K562 (cell line): Measurements from ENCODE around the gene NUP62. TPM values are rescaled to one million over a fixed set of nuclear protein-coding genes. Genes with fewer than 3 reads are reported as not detected.

ENCODE experiments used
- ATAC-seq: fragments of 200-7000 bp; cut with Tn5 transposase; 3 replicates; pipeline ENCODE4 v1.9.1; 2020; ENCODE audit warnings: moderate library complexity
- BruUV-seq: library from RNA; stranded (reverse); fragments of 400-500 nt; replicated peaks from 2 replicates; lab custom pipeline; 2021; lab: Mats Ljungman, UMichigan
- CTCF ChIA-PET: fragments of 300-600 bp; formaldehyde crosslinking; extraction: SDS; loops from one replicate; lab custom pipeline; 2021; ENCODE audit warnings: low intra/inter-chr PET ratio; lab: Yijun Ruan, JAX
- POLR2A ChIA-PET: fragments of 300-600, 350-650 bp; sonication (Branson Sonifier 250); formaldehyde crosslinking; extraction: SDS; loops from one replicate; lab custom pipeline; 2021; ENCODE audit warnings: antibody characterized with exemption, inconsistent platforms; lab: Yijun Ruan, JAX
- DNase-seq, 4 experiments: peaks; one replicate each; pipeline versions ENCODE4 v3.0.0 to v3.0.0-alpha.2; 2011 to 2018; ENCODE audit warnings: low spot score in 3 of 4, mixed read lengths in 3 of 4; ENCODE audit errors: extremely low read depth in 1 of 4
- FAIRE-seq: peaks from 2 replicates; lab custom pipeline; 2011; peaks lifted over from hg19 to GRCh38; lab: Jason Lieb, UNC
- H2AFZ ChIP-seq: 2 replicates; pipeline ENCODE4 v1.6.0; 2011; ENCODE audit warnings: low read depth, low read length, control low read depth, inconsistent platforms
- H3K27ac ChIP-seq: fragments of 200-600 bp; 3 replicates; pipeline ENCODE4 v1.8.0; 2011; ENCODE audit warnings: low read depth, mild to moderate bottlenecking, control low read depth, inconsistent platforms, low read length, moderate library complexity, mixed read lengths; ENCODE audit errors: extremely low read depth
- H3K27me3 ChIP-seq, 2 experiments: fragments of 300-600 bp in 1 of 2; 2 replicates in 1 of 2; 3 replicates in 1 of 2; pipeline versions ENCODE4 v1.6.0 to v1.8.0; 2011; ENCODE audit warnings: inconsistent platforms in 2 of 2, low read length in 2 of 2, mild to moderate bottlenecking in 1 of 2, mixed read lengths in 1 of 2, moderate library complexity in 1 of 2; ENCODE audit not compliant: control insufficient read depth in 2 of 2, insufficient read depth in 2 of 2
- H3K36me3 ChIP-seq: fragments of 300-600 bp; 3 replicates; pipeline ENCODE4 v1.8.0; 2011; ENCODE audit warnings: mild to moderate bottlenecking, low read length, inconsistent platforms; ENCODE audit not compliant: control insufficient read depth, insufficient read depth
- H3K4me1 ChIP-seq, 2 experiments: fragments of 200-600 bp in 1 of 2; replicated peaks in 1 of 2; 2 replicates in 1 of 2; 3 replicates in 1 of 2; pipeline versions ENCODE4 v1.5.1 to v1.8.0; 2011; ENCODE audit warnings: inconsistent platforms in 2 of 2, low read length in 2 of 2, mild to moderate bottlenecking in 1 of 2, mixed read lengths in 1 of 2, moderate library complexity in 1 of 2; ENCODE audit not compliant: control insufficient read depth in 2 of 2, insufficient read depth in 2 of 2
- H3K4me2 ChIP-seq: 2 replicates; pipeline ENCODE4 v1.6.1; 2011; ENCODE audit warnings: low read length, control low read depth, inconsistent platforms, mixed read lengths; ENCODE audit not compliant: insufficient read depth
- H3K4me3 ChIP-seq: fragments of 200-600 bp; sonication (generic), shearing (Covaris generic); 2 replicates; pipeline ENCODE4 v1.5.1; 2016; ENCODE audit warnings: control low read depth, inconsistent platforms
- H3K79me2 ChIP-seq: fragments of 200-600 bp; 3 replicates; pipeline ENCODE4 v1.8.0; 2011; ENCODE audit warnings: low read length, inconsistent platforms; ENCODE audit not compliant: control insufficient read depth, insufficient read depth
- H3K9ac ChIP-seq, 2 experiments: 2 replicates each; pipeline versions ENCODE4 v1.6.0 to v1.6.1; 2011; ENCODE audit warnings: low read depth in 2 of 2, low read length in 2 of 2, control low read depth in 1 of 2, inconsistent platforms in 1 of 2, mild to moderate bottlenecking in 1 of 2, mixed read lengths in 1 of 2; ENCODE audit not compliant: insufficient read depth in 1 of 2
- H3K9me1 ChIP-seq: one replicate; pipeline ENCODE4 v1.6.0; 2011; ENCODE audit warnings: inconsistent platforms, mild to moderate bottlenecking, low read length, moderate library complexity; ENCODE audit not compliant: control insufficient read depth, insufficient read depth
- H3K9me3 ChIP-seq: replicated peaks from 2 replicates; pipeline ENCODE4 v1.5.1; 2011; ENCODE audit warnings: low read depth, low read length, inconsistent platforms; ENCODE audit not compliant: control insufficient read depth, insufficient read depth
- H4K20me1 ChIP-seq: replicated peaks from 2 replicates; pipeline ENCODE4 v1.6.1; 2011; ENCODE audit warnings: low read length, inconsistent platforms, mixed read lengths; ENCODE audit not compliant: control insufficient read depth, insufficient read depth
- CAMTA2 ChIP-seq: fragments of 250-450 bp; sonication (Bioruptor Pico); conservative IDR thresholded peaks from 2 replicates; pipeline ENCODE4 v1.5.1; 2022
- CBFA2T2 ChIP-seq: fragments of 450-650 bp; conservative IDR thresholded peaks from 2 replicates; pipeline ENCODE4 v1.6.1; 2017; ENCODE audit warnings: mild to moderate bottlenecking
- CEBPG ChIP-seq, 3 experiments: fragments of 200-800 bp in 1 of 3; sonication (Bioruptor generic) in 1 of 3; sonication (generic) in 1 of 3; formaldehyde crosslinking in 1 of 3; IDR thresholded peaks in 2 of 3; conservative IDR thresholded peaks in 1 of 3; 2 replicates each; pipeline versions ENCODE4 v1.6.1 to v1.8.0; 2016 to 2022; ENCODE audit warnings: missing compliant biosample characterization in 2 of 3, missing genetic modification characterization in 2 of 3, mild to moderate bottlenecking in 1 of 3, missing genetic modification reagents in 1 of 3
- POLR2A ChIP-seq: fragments of 450-650 bp; conservative IDR thresholded peaks from 2 replicates; pipeline ENCODE4 v1.6.1; 2016
- POLR2G ChIP-seq: fragments of 200-400 bp; formaldehyde crosslinking; IDR thresholded peaks from 2 replicates; pipeline ENCODE4 v1.6.1; 2017; ENCODE audit warnings: low read depth, mild to moderate bottlenecking, antibody characterized with exemption, low read length, moderate library complexity
- RREB1 ChIP-seq: fragments of 250-450 bp; sonication (Bioruptor Pico); IDR thresholded peaks from 2 replicates; pipeline ENCODE4 v1.4.0; 2020
- SUPT5H ChIP-seq: fragments of 450-650 bp; IDR thresholded peaks from 2 replicates; pipeline ENCODE4 v1.6.1; 2016
- TRIM25 ChIP-seq: fragments of 450-650 bp; IDR thresholded peaks from 2 replicates; pipeline ENCODE4 v1.7.0; 2016; ENCODE audit warnings: borderline replicate concordance
- WGBS: fragments of 100-300 bp; shearing (Covaris generic); methylation state at CpG from one replicate; pipeline ENCODE4 v1.1.6; 2016; ENCODE audit warnings: low coverage, mixed read lengths; ENCODE audit not compliant: insufficient coverage; ENCODE audit errors: missing lambda C conversion rate; 5-methylcytosine and 5-hydroxymethylcytosine counted together
- in situ Hi-C: fragments of 300-500 bp; cut with MboI; formaldehyde crosslinking; loops from 4 replicates; pipeline ENCODE4 v1.15.0; 2018; ENCODE audit warnings: inconsistent platforms, mixed read lengths
- intact Hi-C: fragments of 100-400 bp; cut with micrococcal nuclease; formaldehyde crosslinking; loops from 2 replicates; pipeline ENCODE4 v1.14.2; 2022
- polyA plus RNA-seq, 8 experiments: library from polyadenylated mRNA; depleted of rRNA in 4 of 8; stranded (reverse) in 5 of 8; unstranded in 3 of 8; fragments of >200 nt; fragmentation: Nextera tagmentation in 2 of 8; fragmentation: Illumina TruSeq in 1 of 8; extraction: Ambion mirVana in 2 of 8; extraction: Trizol in 1 of 8; gene quantifications; 2 replicates each; pipeline versions ENCODE4 v1.2.1 to v1.2.3, GENCODE V29; 2011 to 2014; ENCODE audit warnings: inconsistent platforms in 1 of 8, missing spikeins in 1 of 8
- total RNA-seq, 7 experiments: library from RNA; depleted of rRNA in 6 of 7; stranded (reverse); fragments of >200 nt in 6 of 7; fragmentation: Illumina TruSeq in 2 of 7; extraction: Trizol in 2 of 7; gene quantifications; 2 replicates each; pipeline versions ENCODE4 v1.2.1 to v1.2.3, GENCODE V29; 2011 to 2021; ENCODE audit warnings: low replicate concordance in 1 of 7

Gene NUP62
- total and polyA plus RNA-seq, 9 of the 15 experiments (the other 6 are each of a cell fraction or from before 2014, with no cell fraction given): 16.9 to 109 (median 66.0) TPM

GRCh38 chr19:49911381-49912145 is 17.7 kb downstream of the NUP62 start:
- BruUV-seq: no TSS peak
- no peak overlapping the region for H3K27ac ChIP-seq
- peaks cover 0 to 23% of the 10 kb centered on the region in 2 experiments; a peak in 2 of 5 replicates for H3K4me1 ChIP-seq
- no peak for FAIRE-seq
- peaks cover 44% of the 10 kb centered on the region for H4K20me1 ChIP-seq
- no peak overlapping the region for H2AFZ ChIP-seq
- peaks cover 94% of the 10 kb centered on the region; the same call in 2 of the 3 replicates for H3K36me3 ChIP-seq
- ChIA-PET POLR2A (interaction anchor here (0.5 to 13.2 kb wide), 7 partner anchors 9 to 417 kb away, joined by 3 to 105 read pairs (median 5); partner anchors contain the start of genes ATF5 and NUP62), CTCF (no interaction called here)
- no peak for DNase-seq
- no peak overlapping the region for H3K4me3 ChIP-seq
- no peak overlapping the region for H3K4me2 ChIP-seq
- no peaks in the 10 kb centered on the region for H3K9me3 ChIP-seq
- peaks cover 56% of the 10 kb centered on the region for H3K79me2 ChIP-seq
- TF ChIP-seq CEBPG (CRISPR knock-in tag; IDR thresholded peaks at IDR 0.05) (no peak), CEBPG (tag; conservative IDR thresholded peaks at IDR 0.05 in 1 of 2, IDR thresholded peaks at IDR 0.05 in 1 of 2) (no peak), RREB1 (CRISPR knock-in tag) (no peak), POLR2G (peak; percentile 23; the same call in 1 of the 2 replicates), TRIM25 (no peak), CBFA2T2 (no peak), CAMTA2 (CRISPR knock-in tag) (no peak), POLR2A (peak; percentile 46; the same call in 1 of the 2 replicates), SUPT5H (peak; percentile 52; the same call in 1 of the 2 replicates)
- no peaks in the 10 kb centered on the region for H3K9me1 ChIP-seq
- H3K9ac ChIP-seq: peak overlapping the region in 1 of 2 experiments; percentile 42; a peak in 1 of 4 replicates
- ATAC-seq: no peak
- in situ Hi-C loops: no loop called here
- intact Hi-C loops: no loop called here
- WGBS: 86% methylated on average over 7 of the region's 9 CpGs
- H3K27me3 ChIP-seq: no peaks in the 10 kb centered on the region
